IMR-90 (cell line): ENCODE results near the gene SAMM50.

Source experiments
- BHLHE40 ChIP-seq: fragments of 150-350 bp; IDR thresholded peaks from 2 replicates; pipeline ENCODE4 v1.6.1; 2016; ENCODE audit warnings: mild to moderate bottlenecking, low read depth, low read length
- CEBPB ChIP-seq: IDR thresholded peaks from 2 replicates; pipeline ENCODE4 v1.6.1; 2012; ENCODE audit warnings: low read depth, low read length, improper control_type of control experiment
- MAFK ChIP-seq: IDR thresholded peaks from 2 replicates; pipeline ENCODE4 v1.6.1; 2012; ENCODE audit warnings: low read depth, low read length, improper control_type of control experiment
- NFE2L2 ChIP-seq: fragments of 150-350 bp; IDR thresholded peaks from 2 replicates; pipeline ENCODE4 v1.6.1; 2016; ENCODE audit warnings: low read depth, mild to moderate bottlenecking, low read length
- POLR2A ChIP-seq: IDR thresholded peaks from 2 replicates; pipeline ENCODE4 v1.6.1; 2012; ENCODE audit warnings: mild to moderate bottlenecking, low read depth, low read length
- RAD21 ChIP-seq: IDR thresholded peaks from 2 replicates; pipeline ENCODE4 v1.6.1; 2012; ENCODE audit warnings: low read length, improper control_type of control experiment
- RCOR1 ChIP-seq: IDR thresholded peaks from 2 replicates; pipeline ENCODE4 v1.6.1; 2012; ENCODE audit warnings: mild to moderate bottlenecking, low read length, improper control_type of control experiment; ENCODE audit not compliant: insufficient replicate concordance
- RFX5 ChIP-seq: IDR thresholded peaks from 2 replicates; pipeline ENCODE4 v1.8.0; 2012; ENCODE audit warnings: low read depth, mild to moderate bottlenecking, low read length, moderate library complexity
- SMC3 ChIP-seq: fragments of 150-350 bp; IDR thresholded peaks from 2 replicates; pipeline ENCODE4 v1.6.1; 2016; ENCODE audit warnings: low read depth, mild to moderate bottlenecking, antibody characterized with exemption, low read length, moderate library complexity
- TF ChIP-seq, protein P1 (sequence below): conservative IDR thresholded peaks from 2 replicates; pipeline ENCODE4 v1.5.1; 2012; ENCODE audit warnings: mild to moderate bottlenecking, low read depth, low read length, improper control_type of control experiment
- TF ChIP-seq, protein P2 (sequence below): fragments of 150-350 bp; IDR thresholded peaks from 2 replicates; pipeline ENCODE4 v1.6.1; 2017; ENCODE audit warnings: mild to moderate bottlenecking, antibody characterized with exemption, low read length, low read depth

DNA sequence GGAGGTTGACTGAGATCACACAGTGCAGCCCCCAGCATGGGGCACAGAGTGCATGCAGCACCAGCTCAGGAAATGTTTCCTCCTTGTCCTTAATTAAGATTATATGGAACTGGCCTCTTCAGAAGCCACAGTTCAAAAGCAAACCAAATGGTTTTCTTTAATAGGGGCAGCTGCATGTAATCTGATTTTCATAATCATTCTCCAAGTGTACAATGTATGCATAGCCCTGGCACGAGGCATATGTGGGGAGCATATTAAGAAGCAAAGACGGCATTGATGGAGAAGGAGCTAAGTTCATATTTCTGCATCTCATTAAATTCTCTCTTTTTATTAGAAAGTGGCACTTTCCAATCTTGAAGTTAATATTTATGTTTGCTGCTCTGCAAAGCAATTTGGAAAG is 59.0 kb downstream of the SAMM50 start:
- TF ChIP-seq, protein P1, sequence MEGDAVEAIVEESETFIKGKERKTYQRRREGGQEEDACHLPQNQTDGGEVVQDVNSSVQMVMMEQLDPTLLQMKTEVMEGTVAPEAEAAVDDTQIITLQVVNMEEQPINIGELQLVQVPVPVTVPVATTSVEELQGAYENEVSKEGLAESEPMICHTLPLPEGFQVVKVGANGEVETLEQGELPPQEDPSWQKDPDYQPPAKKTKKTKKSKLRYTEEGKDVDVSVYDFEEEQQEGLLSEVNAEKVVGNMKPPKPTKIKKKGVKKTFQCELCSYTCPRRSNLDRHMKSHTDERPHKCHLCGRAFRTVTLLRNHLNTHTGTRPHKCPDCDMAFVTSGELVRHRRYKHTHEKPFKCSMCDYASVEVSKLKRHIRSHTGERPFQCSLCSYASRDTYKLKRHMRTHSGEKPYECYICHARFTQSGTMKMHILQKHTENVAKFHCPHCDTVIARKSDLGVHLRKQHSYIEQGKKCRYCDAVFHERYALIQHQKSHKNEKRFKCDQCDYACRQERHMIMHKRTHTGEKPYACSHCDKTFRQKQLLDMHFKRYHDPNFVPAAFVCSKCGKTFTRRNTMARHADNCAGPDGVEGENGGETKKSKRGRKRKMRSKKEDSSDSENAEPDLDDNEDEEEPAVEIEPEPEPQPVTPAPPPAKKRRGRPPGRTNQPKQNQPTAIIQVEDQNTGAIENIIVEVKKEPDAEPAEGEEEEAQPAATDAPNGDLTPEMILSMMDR = no peak
- TF ChIP-seq POLR2A (no peak), SMC3 (no peak), MAFK (no peak), RAD21 (no peak), CEBPB (no peak), BHLHE40 (no peak), RCOR1 (no peak), RFX5 (no peak), NFE2L2 (no peak)
- TF ChIP-seq, protein P2, sequence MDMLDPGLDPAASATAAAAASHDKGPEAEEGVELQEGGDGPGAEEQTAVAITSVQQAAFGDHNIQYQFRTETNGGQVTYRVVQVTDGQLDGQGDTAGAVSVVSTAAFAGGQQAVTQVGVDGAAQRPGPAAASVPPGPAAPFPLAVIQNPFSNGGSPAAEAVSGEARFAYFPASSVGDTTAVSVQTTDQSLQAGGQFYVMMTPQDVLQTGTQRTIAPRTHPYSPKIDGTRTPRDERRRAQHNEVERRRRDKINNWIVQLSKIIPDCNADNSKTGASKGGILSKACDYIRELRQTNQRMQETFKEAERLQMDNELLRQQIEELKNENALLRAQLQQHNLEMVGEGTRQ = no peak
